ENCODE measurements around the gene ATP8A2.

- TF ChIP-seq POLR2AphosphoS5 (IDR thresholded peaks at IDR 0.05; ENCODE audit: borderline replicate concordance, low read depth, low read length), result no peak
- TF ChIP-seq EZH2 (IDR thresholded peaks at IDR 0.05), result no peak
- no peak for TF ChIP-seq FOXP2 (optimal IDR thresholded peaks at IDR 0.05; ENCODE audit: control extremely low read depth, extremely low read length, insufficient read depth)
Observed at GRCh38 chr13:25354377-25354776, 17.4 kb upstream of the ATP8A2 start.
